Liver (tissue), 3 donors: ENCODE measurements around the gene SDK2.

Experiments used
- EGR1 ChIP-seq, 2 donors: IDR thresholded peaks; 2 replicates each; pipeline ENCODE4 v1.6.1; 2016 to 2018; ENCODE audit warnings: antibody characterized with exemption in 2 of 2, low read depth in 2 of 2
- FOXA1 ChIP-seq: IDR thresholded peaks from 2 replicates; pipeline ENCODE4 v1.6.1; 2016; ENCODE audit warnings: antibody characterized with exemption
- GABPA ChIP-seq, 2 donors: IDR thresholded peaks in 1 of 2; conservative IDR thresholded peaks in 1 of 2; 2 replicates each; pipeline ENCODE4 v1.6.1; 2016; ENCODE audit warnings: antibody characterized with exemption in 2 of 2, mild to moderate bottlenecking in 1 of 2, moderate library complexity in 1 of 2
- JUND ChIP-seq, 2 donors: IDR thresholded peaks; 2 replicates each; pipeline ENCODE4 v1.6.1; 2016; ENCODE audit warnings: antibody characterized with exemption in 2 of 2
- MAX ChIP-seq: IDR thresholded peaks from 2 replicates; pipeline ENCODE4 v1.6.1; 2016; ENCODE audit warnings: antibody characterized with exemption
- REST ChIP-seq: IDR thresholded peaks from 2 replicates; pipeline ENCODE4 v1.6.1; 2016; ENCODE audit warnings: antibody characterized with exemption, mild to moderate bottlenecking
- YY1 ChIP-seq: IDR thresholded peaks from 2 replicates; pipeline ENCODE4 v1.6.1; 2016; ENCODE audit warnings: antibody characterized with exemption, mild to moderate bottlenecking
- TF ChIP-seq, protein P1 (sequence below): fragments of 150-350 bp; IDR thresholded peaks from 2 replicates; pipeline ENCODE4 v1.5.1; 2017; ENCODE audit warnings: improper control_type of control experiment, low read depth, low read length; ENCODE audit not compliant: missing input control
- TF ChIP-seq, protein P2 (sequence below): IDR thresholded peaks from 2 replicates; pipeline ENCODE4 v1.6.1; 2016; ENCODE audit warnings: antibody characterized with exemption
- TF ChIP-seq, protein P3 (sequence below): IDR thresholded peaks from 2 replicates; pipeline ENCODE4 v1.6.1; 2016; ENCODE audit warnings: antibody characterized with exemption
- donor health status: healthy.
- donor health status: healthy.

- no peak for TF ChIP-seq MAX
- TF ChIP-seq, protein P1, sequence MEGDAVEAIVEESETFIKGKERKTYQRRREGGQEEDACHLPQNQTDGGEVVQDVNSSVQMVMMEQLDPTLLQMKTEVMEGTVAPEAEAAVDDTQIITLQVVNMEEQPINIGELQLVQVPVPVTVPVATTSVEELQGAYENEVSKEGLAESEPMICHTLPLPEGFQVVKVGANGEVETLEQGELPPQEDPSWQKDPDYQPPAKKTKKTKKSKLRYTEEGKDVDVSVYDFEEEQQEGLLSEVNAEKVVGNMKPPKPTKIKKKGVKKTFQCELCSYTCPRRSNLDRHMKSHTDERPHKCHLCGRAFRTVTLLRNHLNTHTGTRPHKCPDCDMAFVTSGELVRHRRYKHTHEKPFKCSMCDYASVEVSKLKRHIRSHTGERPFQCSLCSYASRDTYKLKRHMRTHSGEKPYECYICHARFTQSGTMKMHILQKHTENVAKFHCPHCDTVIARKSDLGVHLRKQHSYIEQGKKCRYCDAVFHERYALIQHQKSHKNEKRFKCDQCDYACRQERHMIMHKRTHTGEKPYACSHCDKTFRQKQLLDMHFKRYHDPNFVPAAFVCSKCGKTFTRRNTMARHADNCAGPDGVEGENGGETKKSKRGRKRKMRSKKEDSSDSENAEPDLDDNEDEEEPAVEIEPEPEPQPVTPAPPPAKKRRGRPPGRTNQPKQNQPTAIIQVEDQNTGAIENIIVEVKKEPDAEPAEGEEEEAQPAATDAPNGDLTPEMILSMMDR = no peak
- TF ChIP-seq GABPA (IDR thresholded peaks at IDR 0.05 in 1 of 2, conservative IDR thresholded peaks at IDR 0.05 in 1 of 2) = no peak
- no peak for TF ChIP-seq FOXA1
- TF ChIP-seq, protein P2, sequence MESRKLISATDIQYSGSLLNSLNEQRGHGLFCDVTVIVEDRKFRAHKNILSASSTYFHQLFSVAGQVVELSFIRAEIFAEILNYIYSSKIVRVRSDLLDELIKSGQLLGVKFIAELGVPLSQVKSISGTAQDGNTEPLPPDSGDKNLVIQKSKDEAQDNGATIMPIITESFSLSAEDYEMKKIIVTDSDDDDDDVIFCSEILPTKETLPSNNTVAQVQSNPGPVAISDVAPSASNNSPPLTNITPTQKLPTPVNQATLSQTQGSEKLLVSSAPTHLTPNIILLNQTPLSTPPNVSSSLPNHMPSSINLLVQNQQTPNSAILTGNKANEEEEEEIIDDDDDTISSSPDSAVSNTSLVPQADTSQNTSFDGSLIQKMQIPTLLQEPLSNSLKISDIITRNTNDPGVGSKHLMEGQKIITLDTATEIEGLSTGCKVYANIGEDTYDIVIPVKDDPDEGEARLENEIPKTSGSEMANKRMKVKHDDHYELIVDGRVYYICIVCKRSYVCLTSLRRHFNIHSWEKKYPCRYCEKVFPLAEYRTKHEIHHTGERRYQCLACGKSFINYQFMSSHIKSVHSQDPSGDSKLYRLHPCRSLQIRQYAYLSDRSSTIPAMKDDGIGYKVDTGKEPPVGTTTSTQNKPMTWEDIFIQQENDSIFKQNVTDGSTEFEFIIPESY = no peak
- TF ChIP-seq REST = no peak
- no peak for TF ChIP-seq JUND (IDR thresholded peaks at IDR 0.05)
- TF ChIP-seq YY1 = no peak
- TF ChIP-seq, protein P3, sequence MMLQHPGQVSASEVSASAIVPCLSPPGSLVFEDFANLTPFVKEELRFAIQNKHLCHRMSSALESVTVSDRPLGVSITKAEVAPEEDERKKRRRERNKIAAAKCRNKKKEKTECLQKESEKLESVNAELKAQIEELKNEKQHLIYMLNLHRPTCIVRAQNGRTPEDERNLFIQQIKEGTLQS = no peak
- no peak for TF ChIP-seq EGR1 (IDR thresholded peaks at IDR 0.05; ENCODE audit: low read depth in 2 of 2)
These were observed 9.6 kb upstream of the SDK2 start for GRCh38 chr17:73653810-73654209.
